HepG2 (cell line): ENCODE data around the gene CHRD. TPM values are rescaled to one million over a fixed set of nuclear protein-coding genes. Genes with fewer than 3 reads are reported as not detected.

ENCODE experiments used
- BORCS8-MEF2B ChIP-seq: sonication (generic); formaldehyde crosslinking; IDR thresholded peaks from 2 replicates; pipeline ENCODE4 v1.8.0; 2022; ENCODE audit warnings: mild to moderate bottlenecking, missing genetic modification reagents
- POLR2A ChIP-seq, 2 experiments: IDR thresholded peaks; 2 replicates each; pipeline ENCODE4 v1.6.1; 2011; ENCODE audit warnings: low read depth in 2 of 2, low read length in 2 of 2, mild to moderate bottlenecking in 1 of 2, moderate library complexity in 1 of 2; ENCODE audit not compliant: insufficient read depth in 1 of 2
- RFXAP ChIP-seq: sonication (generic); formaldehyde crosslinking; IDR thresholded peaks from 2 replicates; pipeline ENCODE4 v1.4.0; 2020; ENCODE audit warnings: missing genetic modification reagents, borderline replicate concordance
- SALL2 ChIP-seq: sonication (generic); formaldehyde crosslinking; IDR thresholded peaks from 2 replicates; pipeline ENCODE4 v1.8.1; 2023; ENCODE audit warnings: mild to moderate bottlenecking, missing genetic modification reagents, inconsistent platforms
- SMAD1 ChIP-seq: sonication (generic); formaldehyde crosslinking; IDR thresholded peaks from 2 replicates; pipeline ENCODE4 v1.4.0; 2020; ENCODE audit warnings: missing genetic modification reagents, low read depth, mild to moderate bottlenecking, borderline replicate concordance
- SUZ12 ChIP-seq: fragments of 150-350 bp; IDR thresholded peaks from 2 replicates; pipeline ENCODE4 v1.6.1; 2014; ENCODE audit warnings: low read depth, low read length
- TBX3 ChIP-seq: fragments of 450-650 bp; IDR thresholded peaks from 2 replicates; pipeline ENCODE4 v1.6.1; 2017; ENCODE audit warnings: antibody characterized with exemption, mild to moderate bottlenecking, inconsistent platforms, borderline replicate concordance
- ZBTB49 ChIP-seq: sonication (generic); formaldehyde crosslinking; IDR thresholded peaks from 2 replicates; pipeline ENCODE4 v1.4.0; 2020; ENCODE audit warnings: missing genetic modification reagents, borderline replicate concordance
- ZBTB8A ChIP-seq: sonication (generic); formaldehyde crosslinking; IDR thresholded peaks from 2 replicates; pipeline ENCODE4 v1.4.0; 2020; ENCODE audit warnings: mild to moderate bottlenecking, low read depth, missing genetic modification reagents, borderline replicate concordance
- ZNF263 ChIP-seq: sonication (generic); formaldehyde crosslinking; IDR thresholded peaks from 2 replicates; pipeline ENCODE4 v1.4.0; 2020; ENCODE audit warnings: missing genetic modification reagents
- ZNF264 ChIP-seq: sonication (generic); formaldehyde crosslinking; IDR thresholded peaks from 2 replicates; pipeline ENCODE4 v1.4.0; 2020; ENCODE audit warnings: missing genetic modification reagents
- ZNF282 ChIP-seq: fragments of 450-650 bp; IDR thresholded peaks from 2 replicates; pipeline ENCODE4 v1.6.1; 2018; ENCODE audit not compliant: partially characterized antibody
- ZNF598 ChIP-seq: sonication (generic); formaldehyde crosslinking; IDR thresholded peaks from 2 replicates; pipeline ENCODE4 v1.5.1; 2020; ENCODE audit warnings: mild to moderate bottlenecking, missing genetic modification reagents, borderline replicate concordance
- polyA plus RNA-seq, 8 experiments: library from polyadenylated mRNA; depleted of rRNA in 3 of 8; stranded (reverse) in 7 of 8; unstranded in 1 of 8; fragments of >200 nt; fragmentation: Illumina TruSeq in 4 of 8; extraction: Trizol in 4 of 8; gene quantifications; 2 replicates each; pipeline versions ENCODE4 v1.2.1 to v1.2.3, GENCODE V29; 2011 to 2016; ENCODE audit warnings: low read depth in 4 of 8, missing spikeins in 1 of 8, mixed read lengths in 1 of 8; ENCODE audit not compliant: insufficient read depth in 1 of 8
- total RNA-seq, 5 experiments: library from RNA; depleted of rRNA; stranded (reverse); fragments of >200 nt; fragmentation: Illumina TruSeq; extraction: Trizol; gene quantifications; 2 replicates each; pipeline ENCODE4 v1.2.3, GENCODE V29; 2016; ENCODE audit warnings: low read depth in 1 of 5
- TF ChIP-seq, protein P1 (sequence below): sonication (generic); formaldehyde crosslinking; IDR thresholded peaks from 2 replicates; pipeline ENCODE4 v1.5.1; 2020; ENCODE audit warnings: mild to moderate bottlenecking, missing genetic modification reagents, borderline replicate concordance
- TF ChIP-seq, protein P2 (sequence below): sonication (generic); formaldehyde crosslinking; IDR thresholded peaks from 2 replicates; pipeline ENCODE4 v1.4.0; 2020; ENCODE audit warnings: mild to moderate bottlenecking, missing genetic modification reagents

Gene CHRD
- total and polyA plus RNA-seq, 2 of the 13 experiments (the other 11 are each of a cell fraction or from before 2014, with no cell fraction given): 22.2 to 35.2 TPM

- TF ChIP-seq ZBTB8A (CRISPR knock-in tag) (no peak), ZNF263 (CRISPR knock-in tag) (peak; percentile 45; the same call in 1 of the 2 replicates), TBX3 (no peak), SALL2 (CRISPR knock-in tag) (no peak), SMAD1 (CRISPR knock-in tag) (no peak), ZNF598 (CRISPR knock-in tag) (no peak), SUZ12 (no peak), BORCS8-MEF2B (CRISPR knock-in tag) (no peak), POLR2A (IDR thresholded peaks at IDR 0.05; ENCODE audit: insufficient read depth in 1 of 2, low read depth in 2 of 2, low read length in 2 of 2) (no peak), RFXAP (CRISPR knock-in tag) (peak; percentile 72; the same call in 1 of the 2 replicates), ZNF264 (CRISPR knock-in tag) (no peak), ZBTB49 (CRISPR knock-in tag) (no peak), ZNF282 (no peak)
- TF ChIP-seq, protein P1, sequence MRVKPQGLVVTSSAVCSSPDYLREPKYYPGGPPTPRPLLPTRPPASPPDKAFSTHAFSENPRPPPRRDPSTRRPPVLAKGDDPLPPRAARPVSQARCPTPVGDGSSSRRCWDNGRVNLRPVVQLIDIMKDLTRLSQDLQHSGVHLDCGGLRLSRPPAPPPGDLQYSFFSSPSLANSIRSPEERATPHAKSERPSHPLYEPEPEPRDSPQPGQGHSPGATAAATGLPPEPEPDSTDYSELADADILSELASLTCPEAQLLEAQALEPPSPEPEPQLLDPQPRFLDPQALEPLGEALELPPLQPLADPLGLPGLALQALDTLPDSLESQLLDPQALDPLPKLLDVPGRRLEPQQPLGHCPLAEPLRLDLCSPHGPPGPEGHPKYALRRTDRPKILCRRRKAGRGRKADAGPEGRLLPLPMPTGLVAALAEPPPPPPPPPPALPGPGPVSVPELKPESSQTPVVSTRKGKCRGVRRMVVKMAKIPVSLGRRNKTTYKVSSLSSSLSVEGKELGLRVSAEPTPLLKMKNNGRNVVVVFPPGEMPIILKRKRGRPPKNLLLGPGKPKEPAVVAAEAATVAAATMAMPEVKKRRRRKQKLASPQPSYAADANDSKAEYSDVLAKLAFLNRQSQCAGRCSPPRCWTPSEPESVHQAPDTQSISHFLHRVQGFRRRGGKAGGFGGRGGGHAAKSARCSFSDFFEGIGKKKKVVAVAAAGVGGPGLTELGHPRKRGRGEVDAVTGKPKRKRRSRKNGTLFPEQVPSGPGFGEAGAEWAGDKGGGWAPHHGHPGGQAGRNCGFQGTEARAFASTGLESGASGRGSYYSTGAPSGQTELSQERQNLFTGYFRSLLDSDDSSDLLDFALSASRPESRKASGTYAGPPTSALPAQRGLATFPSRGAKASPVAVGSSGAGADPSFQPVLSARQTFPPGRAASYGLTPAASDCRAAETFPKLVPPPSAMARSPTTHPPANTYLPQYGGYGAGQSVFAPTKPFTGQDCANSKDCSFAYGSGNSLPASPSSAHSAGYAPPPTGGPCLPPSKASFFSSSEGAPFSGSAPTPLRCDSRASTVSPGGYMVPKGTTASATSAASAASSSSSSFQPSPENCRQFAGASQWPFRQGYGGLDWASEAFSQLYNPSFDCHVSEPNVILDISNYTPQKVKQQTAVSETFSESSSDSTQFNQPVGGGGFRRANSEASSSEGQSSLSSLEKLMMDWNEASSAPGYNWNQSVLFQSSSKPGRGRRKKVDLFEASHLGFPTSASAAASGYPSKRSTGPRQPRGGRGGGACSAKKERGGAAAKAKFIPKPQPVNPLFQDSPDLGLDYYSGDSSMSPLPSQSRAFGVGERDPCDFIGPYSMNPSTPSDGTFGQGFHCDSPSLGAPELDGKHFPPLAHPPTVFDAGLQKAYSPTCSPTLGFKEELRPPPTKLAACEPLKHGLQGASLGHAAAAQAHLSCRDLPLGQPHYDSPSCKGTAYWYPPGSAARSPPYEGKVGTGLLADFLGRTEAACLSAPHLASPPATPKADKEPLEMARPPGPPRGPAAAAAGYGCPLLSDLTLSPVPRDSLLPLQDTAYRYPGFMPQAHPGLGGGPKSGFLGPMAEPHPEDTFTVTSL (CRISPR knock-in tag): no peak
- TF ChIP-seq, protein P2, sequence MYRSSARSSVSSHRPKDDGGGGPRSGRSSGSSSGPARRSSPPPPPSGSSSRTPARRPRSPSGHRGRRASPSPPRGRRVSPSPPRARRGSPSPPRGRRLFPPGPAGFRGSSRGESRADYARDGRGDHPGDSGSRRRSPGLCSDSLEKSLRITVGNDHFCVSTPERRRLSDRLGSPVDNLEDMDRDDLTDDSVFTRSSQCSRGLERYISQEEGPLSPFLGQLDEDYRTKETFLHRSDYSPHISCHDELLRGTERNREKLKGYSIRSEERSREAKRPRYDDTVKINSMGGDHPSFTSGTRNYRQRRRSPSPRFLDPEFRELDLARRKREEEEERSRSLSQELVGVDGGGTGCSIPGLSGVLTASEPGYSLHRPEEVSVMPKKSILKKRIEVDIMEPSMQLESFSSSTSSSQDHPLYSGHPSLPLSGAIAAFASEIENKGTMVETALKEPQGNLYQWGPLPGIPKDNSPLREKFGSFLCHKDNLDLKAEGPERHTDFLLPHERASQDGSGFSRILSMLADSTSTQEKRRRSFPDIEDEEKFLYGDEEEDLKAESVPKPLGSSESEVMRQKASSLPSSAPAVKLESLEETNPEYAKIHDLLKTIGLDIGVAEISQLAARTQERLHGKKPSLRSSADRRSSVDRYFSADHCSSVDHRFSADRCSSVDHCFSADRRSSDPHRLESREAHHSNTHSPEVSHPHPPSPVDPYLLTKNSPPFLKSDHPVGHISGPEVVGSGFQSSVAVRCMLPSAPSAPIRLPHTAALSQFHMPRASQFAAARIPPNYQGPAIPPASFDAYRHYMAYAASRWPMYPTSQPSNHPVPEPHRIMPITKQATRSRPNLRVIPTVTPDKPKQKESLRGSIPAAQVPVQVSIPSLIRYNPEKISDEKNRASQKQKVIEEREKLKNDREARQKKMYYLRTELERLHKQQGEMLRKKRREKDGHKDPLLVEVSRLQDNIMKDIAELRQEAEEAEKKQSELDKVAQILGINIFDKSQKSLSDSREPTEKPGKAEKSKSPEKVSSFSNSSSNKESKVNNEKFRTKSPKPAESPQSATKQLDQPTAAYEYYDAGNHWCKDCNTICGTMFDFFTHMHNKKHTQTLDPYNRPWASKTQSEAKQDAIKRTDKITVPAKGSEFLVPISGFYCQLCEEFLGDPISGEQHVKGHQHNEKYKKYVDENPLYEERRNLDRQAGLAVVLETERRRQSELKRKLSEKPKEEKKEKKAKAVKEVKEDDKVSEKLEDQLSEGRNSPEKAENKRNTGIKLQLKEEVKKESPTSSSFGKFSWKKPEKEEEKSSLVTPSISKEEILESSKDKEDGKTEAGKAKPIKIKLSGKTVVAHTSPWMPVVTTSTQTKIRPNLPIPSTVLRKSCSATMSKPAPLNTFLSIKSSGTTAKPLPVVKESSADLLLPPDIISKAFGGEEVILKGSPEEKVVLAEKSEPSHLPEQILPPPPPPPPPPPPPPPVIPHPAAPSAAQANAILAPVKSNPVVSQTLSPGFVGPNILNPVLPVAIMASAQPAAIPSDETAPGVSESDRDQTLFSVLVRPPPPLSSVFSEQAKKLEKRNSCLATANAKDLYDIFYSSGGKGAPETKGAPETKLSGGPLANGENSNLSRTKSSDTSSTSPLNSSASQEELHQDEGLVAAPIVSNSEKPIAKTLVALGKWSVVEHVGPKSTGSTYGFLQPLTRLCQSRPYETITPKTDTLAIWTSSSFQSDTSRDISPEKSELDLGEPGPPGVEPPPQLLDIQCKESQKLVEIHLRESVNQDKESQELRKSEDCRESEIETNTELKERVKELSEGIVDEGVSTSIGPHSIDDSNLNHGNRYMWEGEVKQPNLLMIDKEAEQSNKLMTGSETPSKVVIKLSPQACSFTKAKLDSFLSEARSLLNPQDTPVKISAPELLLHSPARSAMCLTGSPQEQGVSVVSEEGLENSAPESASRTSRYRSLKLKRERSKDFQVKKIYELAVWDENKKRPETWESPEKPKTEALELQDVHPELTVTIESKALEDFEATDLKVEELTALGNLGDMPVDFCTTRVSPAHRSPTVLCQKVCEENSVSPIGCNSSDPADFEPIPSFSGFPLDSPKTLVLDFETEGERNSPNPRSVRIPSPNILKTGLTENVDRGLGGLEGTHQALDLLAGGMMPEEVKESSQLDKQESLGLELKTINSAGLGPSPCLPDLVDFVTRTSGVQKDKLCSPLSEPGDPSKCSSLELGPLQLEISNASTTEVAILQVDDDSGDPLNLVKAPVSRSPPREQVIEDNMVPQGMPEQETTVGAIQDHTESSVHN (CRISPR knock-in tag): no peak
These were observed 18.3 kb upstream of the CHRD start, which contains the start of the genes CLCN2 and POLR2H (continued) for GRCh38 chr3:184361532-184361931.
